ENCODE measurements around the gene KHDRBS1. TPM values are rescaled to one million over a fixed set of nuclear protein-coding genes. Genes with fewer than 3 reads are reported as not detected.

Gene KHDRBS1
- total and polyA plus RNA-seq, 9 of the 15 experiments (the other 6 are each of a cell fraction or from before 2014, with no cell fraction given), result 48.4 to 257 (median 114) TPM

DNA sequence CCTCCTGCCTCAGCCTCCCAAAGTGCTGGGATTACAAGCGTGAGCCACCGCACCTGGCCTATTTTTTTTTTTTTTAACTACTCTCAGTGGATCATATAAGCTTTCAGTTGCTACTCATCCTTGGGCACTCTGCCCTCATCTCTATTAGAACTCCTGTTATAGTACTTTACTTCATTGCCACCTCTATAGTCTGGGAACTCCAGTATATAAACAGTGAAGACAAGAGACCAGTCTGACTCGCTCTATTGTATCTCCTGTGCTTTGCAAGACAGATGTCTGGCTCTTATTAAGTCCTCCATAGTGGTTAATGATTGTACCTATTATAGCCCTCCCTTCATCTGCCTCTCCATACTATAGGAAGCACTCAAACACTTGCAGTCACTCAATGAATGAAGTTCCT lies 15.1 kb downstream of the KHDRBS1 start:
- TF ChIP-seq U2AF2 (optimal IDR thresholded peaks at IDR 0.05; ENCODE audit: low read depth, low read length), result no peak
- no peak for TF ChIP-seq MITF (IDR thresholded peaks at IDR 0.05)
- no peak for TF ChIP-seq COPS2 (conservative IDR thresholded peaks at IDR 0.05)
- no peak for TF ChIP-seq STAG1 (CRISPR knock-in tag; IDR thresholded peaks at IDR 0.05; ENCODE audit: borderline replicate concordance)
- TF ChIP-seq ZNF444 (CRISPR knock-in tag; IDR thresholded peaks at IDR 0.05), result no peak
- TF ChIP-seq ZNF696 (CRISPR knock-in tag; conservative IDR thresholded peaks at IDR 0.05), result no peak
- TF ChIP-seq, protein P1, sequence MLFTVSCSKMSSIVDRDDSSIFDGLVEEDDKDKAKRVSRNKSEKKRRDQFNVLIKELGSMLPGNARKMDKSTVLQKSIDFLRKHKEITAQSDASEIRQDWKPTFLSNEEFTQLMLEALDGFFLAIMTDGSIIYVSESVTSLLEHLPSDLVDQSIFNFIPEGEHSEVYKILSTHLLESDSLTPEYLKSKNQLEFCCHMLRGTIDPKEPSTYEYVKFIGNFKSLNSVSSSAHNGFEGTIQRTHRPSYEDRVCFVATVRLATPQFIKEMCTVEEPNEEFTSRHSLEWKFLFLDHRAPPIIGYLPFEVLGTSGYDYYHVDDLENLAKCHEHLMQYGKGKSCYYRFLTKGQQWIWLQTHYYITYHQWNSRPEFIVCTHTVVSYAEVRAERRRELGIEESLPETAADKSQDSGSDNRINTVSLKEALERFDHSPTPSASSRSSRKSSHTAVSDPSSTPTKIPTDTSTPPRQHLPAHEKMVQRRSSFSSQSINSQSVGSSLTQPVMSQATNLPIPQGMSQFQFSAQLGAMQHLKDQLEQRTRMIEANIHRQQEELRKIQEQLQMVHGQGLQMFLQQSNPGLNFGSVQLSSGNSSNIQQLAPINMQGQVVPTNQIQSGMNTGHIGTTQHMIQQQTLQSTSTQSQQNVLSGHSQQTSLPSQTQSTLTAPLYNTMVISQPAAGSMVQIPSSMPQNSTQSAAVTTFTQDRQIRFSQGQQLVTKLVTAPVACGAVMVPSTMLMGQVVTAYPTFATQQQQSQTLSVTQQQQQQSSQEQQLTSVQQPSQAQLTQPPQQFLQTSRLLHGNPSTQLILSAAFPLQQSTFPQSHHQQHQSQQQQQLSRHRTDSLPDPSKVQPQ (CRISPR knock-in tag; IDR thresholded peaks at IDR 0.05; ENCODE audit: borderline replicate concordance), result no peak
- no peak for TF ChIP-seq ZNF668 (CRISPR knock-in tag; IDR thresholded peaks at IDR 0.05)
- TF ChIP-seq SRSF9 (IDR thresholded peaks at IDR 0.05; ENCODE audit: borderline replicate concordance, low read depth, low read length), result no peak
- in situ Hi-C loops (cut with MboI) (no loop called here), intact Hi-C loops (cut with micrococcal nuclease) (no loop called here)

More for the DNA sequence above, 15.1 kb downstream of the KHDRBS1 start:
- Histone ChIP-seq H2AFZ (ENCODE audit: low read depth, low read length) (no peak overlapping the region), H3K79me2 (ENCODE audit: control insufficient read depth, insufficient read depth, low read length) (peaks cover 98% of the 10 kb centered on the region), H3K4me2 (ENCODE audit: insufficient read depth, low read length) (no peak overlapping the region), H3K27ac (ENCODE audit: extremely low read depth, low read depth, low read length) (no peak overlapping the region), H3K4me1 (replicated peaks in 1 of 2; ENCODE audit: control insufficient read depth in 2 of 2, insufficient read depth in 2 of 2, low read length in 2 of 2) (peaks cover 4 to 17% of the 10 kb centered on the region in 2 experiments; a peak in 4 of 5 replicates), H3K36me3 (ENCODE audit: control insufficient read depth, insufficient read depth, low read length) (peaks cover 81% of the 10 kb centered on the region), H3K4me3 (no peak overlapping the region), H3K9me1 (ENCODE audit: control insufficient read depth, insufficient read depth, low read length) (no peaks in the 10 kb centered on the region), H4K20me1 (replicated peaks; ENCODE audit: control insufficient read depth, insufficient read depth, low read length) (peaks cover 22% of the 10 kb centered on the region), H3K27me3 (ENCODE audit: control insufficient read depth in 2 of 2, insufficient read depth in 2 of 2, low read length in 2 of 2) (no peaks in the 10 kb centered on the region), H3K9ac (ENCODE audit: insufficient read depth in 1 of 2, low read depth in 2 of 2, low read length in 2 of 2) (no peak overlapping the region), H3K9me3 (replicated peaks; ENCODE audit: control insufficient read depth, insufficient read depth, low read depth, low read length) (no peaks in the 10 kb centered on the region)
- DNase-seq (ENCODE audit: extremely low read depth in 1 of 4, low spot score in 3 of 4), result no peak
- BruUV-seq (replicated peaks), result no TSS peak
- ATAC-seq, result no peak
- no peak for FAIRE-seq
- ChIA-PET POLR2A (no interaction called here), CTCF (ENCODE audit: low intra/inter-chr PET ratio) (no interaction called here)
- 95% methylated on average over 3 of the region's 3 CpGs for WGBS (ENCODE audit: insufficient coverage, low coverage, missing lambda C conversion rate)

Measured in K562 (cell line).